ENCODE results near the gene UBE2M.

DNA sequence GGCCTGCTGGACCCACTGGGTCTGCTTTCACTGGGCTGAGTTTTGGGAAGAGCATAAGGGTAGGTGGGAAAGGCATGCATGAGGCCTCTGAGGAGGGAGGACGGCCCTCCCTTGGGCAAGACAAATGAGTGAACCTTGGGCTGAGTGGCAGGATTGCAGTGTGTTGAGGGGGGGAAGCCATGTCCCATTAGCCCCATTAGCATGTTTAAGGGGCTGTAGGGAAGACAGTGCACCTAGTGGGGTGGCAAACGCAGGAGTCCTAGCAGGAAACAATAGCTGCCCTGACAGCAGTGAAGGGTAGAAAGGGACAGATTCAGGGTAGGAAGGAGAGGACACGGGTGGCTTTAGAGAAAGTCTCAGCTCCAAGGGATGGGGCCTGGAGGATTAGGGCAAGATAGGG lies 35.7 kb downstream of the UBE2M start:
- no peak for TF ChIP-seq CTCF (IDR thresholded peaks at IDR 0.05; ENCODE audit: low read length)
- no peak for TF ChIP-seq EZH2 (IDR thresholded peaks at IDR 0.05; ENCODE audit: borderline replicate concordance, low read length)

Data from OCI-LY1 (cell line).